ENCODE results near the gene DPYSL3. TPM values are rescaled to one million over a fixed set of nuclear protein-coding genes. Genes with fewer than 3 reads are reported as not detected.

Gene DPYSL3
- total RNA-seq, 4 donors from 2014 or later = 5.2 to 62.9 (median 14.0) TPM

DNA sequence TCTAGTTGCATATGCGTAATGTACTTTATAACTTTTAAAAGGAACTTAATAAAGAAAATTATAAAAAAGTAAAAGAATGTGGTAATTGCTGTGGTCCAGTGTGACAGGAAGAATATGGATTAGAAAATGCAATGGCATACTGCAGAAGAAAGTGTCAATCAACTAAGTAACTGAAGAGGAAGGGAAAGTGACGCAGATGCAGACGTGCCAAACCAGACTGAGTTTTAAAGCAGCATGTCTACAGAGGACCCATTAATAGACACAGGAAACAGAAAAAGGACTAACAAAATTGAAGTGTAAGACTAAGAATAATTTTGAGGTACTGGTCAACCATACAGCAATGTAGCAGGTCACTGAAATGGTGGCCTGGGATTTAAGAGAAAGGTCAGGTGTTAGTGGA, 73.3 kb downstream of the DPYSL3 start:
- 63 to 79% methylated on average over 3 of the region's 3 CpGs for WGBS, 2 donors
- Histone ChIP-seq H3K27me3 (no peaks in the 10 kb centered on the region), H3K36me3 (no peaks in the 10 kb centered on the region), H3K4me1 (peaks cover 0 to 13% (median 8%) of the 10 kb centered on the region in 3 donors), H3K27ac (no peak overlapping the region), H3K4me3 (no peak overlapping the region), H3K9me3 (no peaks in the 10 kb centered on the region)
- intact Hi-C loops (cut with DNase I) = no loop called here
- TF ChIP-seq POLR2A (IDR thresholded peaks at IDR 0.05) = no peak
- TF ChIP-seq, protein P1, sequence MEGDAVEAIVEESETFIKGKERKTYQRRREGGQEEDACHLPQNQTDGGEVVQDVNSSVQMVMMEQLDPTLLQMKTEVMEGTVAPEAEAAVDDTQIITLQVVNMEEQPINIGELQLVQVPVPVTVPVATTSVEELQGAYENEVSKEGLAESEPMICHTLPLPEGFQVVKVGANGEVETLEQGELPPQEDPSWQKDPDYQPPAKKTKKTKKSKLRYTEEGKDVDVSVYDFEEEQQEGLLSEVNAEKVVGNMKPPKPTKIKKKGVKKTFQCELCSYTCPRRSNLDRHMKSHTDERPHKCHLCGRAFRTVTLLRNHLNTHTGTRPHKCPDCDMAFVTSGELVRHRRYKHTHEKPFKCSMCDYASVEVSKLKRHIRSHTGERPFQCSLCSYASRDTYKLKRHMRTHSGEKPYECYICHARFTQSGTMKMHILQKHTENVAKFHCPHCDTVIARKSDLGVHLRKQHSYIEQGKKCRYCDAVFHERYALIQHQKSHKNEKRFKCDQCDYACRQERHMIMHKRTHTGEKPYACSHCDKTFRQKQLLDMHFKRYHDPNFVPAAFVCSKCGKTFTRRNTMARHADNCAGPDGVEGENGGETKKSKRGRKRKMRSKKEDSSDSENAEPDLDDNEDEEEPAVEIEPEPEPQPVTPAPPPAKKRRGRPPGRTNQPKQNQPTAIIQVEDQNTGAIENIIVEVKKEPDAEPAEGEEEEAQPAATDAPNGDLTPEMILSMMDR (IDR thresholded peaks at IDR 0.05) = no peak
- DNase-seq = no peak

DNA sequence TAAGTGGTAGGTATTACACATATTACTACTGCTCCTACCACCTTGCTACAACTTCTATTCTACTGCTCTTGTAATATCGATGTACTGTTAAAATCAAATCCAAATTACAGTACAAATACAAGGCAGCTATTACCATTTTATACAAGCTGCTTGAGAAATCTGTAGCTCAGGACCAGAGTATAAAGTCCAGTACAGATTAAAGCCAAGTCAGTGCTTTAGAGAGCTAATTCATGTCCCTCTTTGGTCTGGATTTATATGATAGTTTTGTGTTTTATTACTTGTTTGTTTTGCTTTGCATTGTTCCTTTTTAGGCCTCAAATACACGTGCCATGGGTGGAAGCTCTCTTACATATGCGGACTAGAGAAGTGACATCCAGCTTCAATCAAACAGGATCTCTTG, 75.8 kb downstream of the DPYSL3 start:
- H3K36me3 ChIP-seq = no peaks in the 10 kb centered on the region
- TF ChIP-seq, protein P1 (IDR thresholded peaks at IDR 0.05) = no peak
- TF ChIP-seq POLR2A (IDR thresholded peaks at IDR 0.05) = no peak
- intact Hi-C loops (cut with DNase I) = no loop called here
- H3K9me3 ChIP-seq = no peaks in the 10 kb centered on the region
- DNase-seq = no peak
- no peaks in the 10 kb centered on the region for H3K27me3 ChIP-seq
- peak overlapping the region in 1 of 4 donors; percentile 12 for H3K27ac ChIP-seq
- peaks cover 0 to 22% (median 13%) of the 10 kb centered on the region in 3 donors for H3K4me1 ChIP-seq
- WGBS, 2 donors = 77 to 82% methylated on average over 3 of the region's 3 CpGs
- H3K4me3 ChIP-seq = no peak overlapping the region

DNA sequence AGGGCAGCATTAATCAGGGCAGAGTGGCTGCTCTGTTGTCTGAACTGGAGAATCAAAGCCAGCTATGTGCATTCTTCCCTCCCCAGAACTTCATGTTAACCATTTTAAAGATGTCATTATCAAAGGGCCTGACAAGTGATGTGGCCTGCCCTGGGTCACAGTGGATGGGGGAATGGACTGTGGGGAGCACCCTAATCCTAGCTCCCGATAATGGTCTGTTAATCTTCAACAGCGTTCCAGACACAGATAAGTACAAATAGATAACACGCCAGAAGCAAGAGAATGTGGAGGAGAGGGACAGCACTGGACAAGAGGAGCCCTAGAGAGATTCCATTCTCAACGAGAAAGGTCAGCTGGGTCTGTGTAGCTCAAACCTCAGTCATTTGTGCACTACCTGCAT, 77.5 kb downstream of the DPYSL3 start:
- Histone ChIP-seq H3K27ac (peak overlapping the region in 3 of 4 donors; percentile 33 to 71 (median 49)), H3K9me3 (no peaks in the 10 kb centered on the region), H3K36me3 (no peaks in the 10 kb centered on the region), H3K4me1 (peaks cover 0 to 39% (median 26%) of the 10 kb centered on the region in 3 donors), H3K4me3 (no peak overlapping the region), H3K27me3 (no peaks in the 10 kb centered on the region)
- no peak for TF ChIP-seq POLR2A (IDR thresholded peaks at IDR 0.05)
- TF ChIP-seq, protein P1 (IDR thresholded peaks at IDR 0.05) = no peak
- WGBS, 2 donors = 72 to 78% methylated on average over 4 of the region's 4 CpGs
- intact Hi-C loops (cut with DNase I) = no loop called here
- DNase-seq = no peak

GRCh38 chr5:147431586-147431985, 78.3 kb downstream of the DPYSL3 start:
- peaks cover 0 to 40% (median 32%) of the 10 kb centered on the region in 3 donors for H3K4me1 ChIP-seq
- intact Hi-C loops (cut with DNase I) = no loop called here
- 71 to 75% methylated on average over 3 of the region's 3 CpGs for WGBS, 2 donors

GRCh38 chr5:147430628-147431027, 79.2 kb downstream of the DPYSL3 start:
- H3K36me3 ChIP-seq = no peaks in the 10 kb centered on the region
- 84 to 85% methylated on average over 2 of the region's 2 CpGs for WGBS, 2 donors
- TF ChIP-seq, protein P1 (IDR thresholded peaks at IDR 0.05) = no peak
- TF ChIP-seq POLR2A (IDR thresholded peaks at IDR 0.05) = no peak
- no peak for DNase-seq
- H3K4me3 ChIP-seq = no peak overlapping the region
- peak overlapping the region in 3 of 4 donors; percentile 33 to 71 (median 49) for H3K27ac ChIP-seq
- no peaks in the 10 kb centered on the region for H3K27me3 ChIP-seq
- H3K9me3 ChIP-seq = no peaks in the 10 kb centered on the region
- peaks cover 0 to 46% (median 32%) of the 10 kb centered on the region in 3 donors for H3K4me1 ChIP-seq
- intact Hi-C loops (cut with DNase I) = no loop called here

More at GRCh38 chr5:147431586-147431985, 78.3 kb downstream of the DPYSL3 start:
- H3K27ac ChIP-seq = peak overlapping the region in 3 of 4 donors; percentile 33 to 71 (median 49)
- H3K9me3 ChIP-seq = no peaks in the 10 kb centered on the region
- DNase-seq = no peak
- no peaks in the 10 kb centered on the region for H3K27me3 ChIP-seq
- no peak for TF ChIP-seq POLR2A (IDR thresholded peaks at IDR 0.05)
- TF ChIP-seq, protein P1 (IDR thresholded peaks at IDR 0.05) = no peak
- H3K36me3 ChIP-seq = no peaks in the 10 kb centered on the region
- H3K4me3 ChIP-seq = no peak overlapping the region

Measured in esophagus squamous epithelium (tissue), 5 donors.